Dendritic cell treated with granulocyte-macrophage colony-stimulating factor and Interleukin-4, amounts not matched to agents 40 ng/mL and 50 ng/mL, for 4 days (primary cell): ENCODE data around the gene NEURL1B.

Experiments used
- H3K27ac Mint-ChIP-seq: one replicate; pipeline ENCODE4 v1.8.0; 2022; ENCODE audit warnings: mild to moderate bottlenecking, mixed read lengths
- H3K27me3 Mint-ChIP-seq: one replicate; pipeline ENCODE4 v1.8.0; 2022; ENCODE audit warnings: mild to moderate bottlenecking, mixed read lengths
- H3K36me3 Mint-ChIP-seq: one replicate; pipeline ENCODE4 v1.8.0; 2022; ENCODE audit warnings: low read depth, mixed read lengths
- H3K4me1 Mint-ChIP-seq: one replicate; pipeline ENCODE4 v1.8.0; 2022; ENCODE audit warnings: low read depth, mixed read lengths
- H3K4me3 Mint-ChIP-seq: one replicate; pipeline ENCODE4 v1.8.0; 2022; ENCODE audit warnings: mild to moderate bottlenecking, moderate library complexity, mixed read lengths
- H3K9me3 Mint-ChIP-seq: one replicate; pipeline ENCODE4 v1.8.0; 2022; ENCODE audit warnings: mixed read lengths
- intact Hi-C: fragments of 100-400 bp; cut with micrococcal nuclease; formaldehyde crosslinking; loops from one replicate; pipeline ENCODE4 v1.15.0; 2022

NEURL1B gene

GRCh38 chr5:172634106-172634899 lies 6.8 kb upstream of the NEURL1B start:
- H3K36me3 Mint-ChIP-seq: no peaks in the 10 kb centered on the region
- H3K27ac Mint-ChIP-seq: no peak overlapping the region
- H3K4me1 Mint-ChIP-seq: no peaks in the 10 kb centered on the region
- peaks cover 2% of the 10 kb centered on the region for H3K27me3 Mint-ChIP-seq
- intact Hi-C loops: no loop called here
- H3K9me3 Mint-ChIP-seq: no peaks in the 10 kb centered on the region
- H3K4me3 Mint-ChIP-seq: no peak overlapping the region

DNA sequence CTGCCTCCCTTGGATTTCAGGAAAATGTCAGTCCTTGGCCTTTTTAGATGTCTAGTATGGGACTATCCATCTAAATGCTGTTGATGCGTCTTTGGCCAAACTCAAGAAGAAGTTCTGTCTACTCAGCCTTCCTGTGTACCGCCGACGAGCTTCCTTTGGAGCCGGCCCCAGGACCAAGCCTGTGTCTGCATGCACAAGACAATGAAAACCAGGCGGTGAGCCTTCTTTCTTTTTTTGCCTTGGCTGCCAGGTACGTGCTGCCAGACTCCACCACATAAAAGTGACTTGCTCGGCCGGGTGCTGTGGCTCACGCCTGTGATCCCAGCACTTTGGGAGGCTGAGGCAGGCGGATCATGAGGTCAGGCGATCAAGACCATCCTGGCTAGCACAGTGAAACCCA lies 6.0 kb upstream of the NEURL1B start:
- Mint-ChIP-seq H3K27ac (no peak overlapping the region), H3K4me3 (no peak overlapping the region), H3K9me3 (no peaks in the 10 kb centered on the region), H3K4me1 (peaks cover under 1% of the 10 kb centered on the region), H3K36me3 (no peaks in the 10 kb centered on the region), H3K27me3 (peaks cover 5% of the 10 kb centered on the region)
- intact Hi-C loops: no loop called here

- Mint-ChIP-seq H3K27ac (no peak overlapping the region), H3K36me3 (no peaks in the 10 kb centered on the region), H3K9me3 (no peaks in the 10 kb centered on the region), H3K4me3 (no peak overlapping the region), H3K27me3 (peaks cover 14% of the 10 kb centered on the region), H3K4me1 (peaks cover 9% of the 10 kb centered on the region)
- intact Hi-C loops: no loop called here
Measured at GRCh38 chr5:172636279-172637050, 4.6 kb upstream of the NEURL1B start.

- Mint-ChIP-seq H3K4me1 (peaks cover 15% of the 10 kb centered on the region), H3K9me3 (no peaks in the 10 kb centered on the region), H3K27ac (no peak overlapping the region), H3K36me3 (no peaks in the 10 kb centered on the region), H3K27me3 (peaks cover 21% of the 10 kb centered on the region), H3K4me3 (no peak overlapping the region)
- intact Hi-C loops: no loop called here
Measured at GRCh38 chr5:172637110-172637580, 3.9 kb upstream of the NEURL1B start.

DNA sequence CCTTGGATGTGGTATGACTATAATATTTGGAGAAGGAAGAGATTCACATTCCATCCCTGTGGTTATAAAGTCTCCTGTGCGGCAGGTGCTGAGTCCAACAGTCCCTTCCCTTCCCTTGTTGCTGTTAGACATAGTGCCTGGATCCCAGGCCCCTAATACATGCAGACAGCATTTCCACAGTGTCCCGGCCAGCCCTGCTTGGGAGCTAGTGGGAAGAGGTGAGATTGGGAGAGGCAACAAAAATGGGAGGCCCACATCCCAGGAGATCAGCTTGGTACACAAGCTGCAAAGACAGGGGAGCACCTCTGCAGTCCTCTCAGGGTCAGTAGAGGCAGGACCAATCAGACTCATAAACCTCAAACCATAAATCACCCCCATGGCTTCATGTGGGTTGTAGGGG lies 3.3 kb upstream of the NEURL1B start:
- Mint-ChIP-seq H3K36me3 (no peaks in the 10 kb centered on the region), H3K9me3 (no peaks in the 10 kb centered on the region), H3K4me1 (peaks cover 21% of the 10 kb centered on the region), H3K27ac (no peak overlapping the region), H3K4me3 (no peak overlapping the region), H3K27me3 (peaks cover 27% of the 10 kb centered on the region)
- intact Hi-C loops: no loop called here

GRCh38 chr5:172638209-172638768 lies 2.8 kb upstream of the NEURL1B start:
- no peaks in the 10 kb centered on the region for H3K36me3 Mint-ChIP-seq
- no peak overlapping the region for H3K4me3 Mint-ChIP-seq
- H3K4me1 Mint-ChIP-seq: peaks cover 27% of the 10 kb centered on the region
- no peak overlapping the region for H3K27ac Mint-ChIP-seq
- H3K9me3 Mint-ChIP-seq: no peaks in the 10 kb centered on the region
- peaks cover 33% of the 10 kb centered on the region for H3K27me3 Mint-ChIP-seq
- intact Hi-C loops: no loop called here

GRCh38 chr5:172640139-172640538 lies 924 bp upstream of the NEURL1B start:
- peaks cover 40% of the 10 kb centered on the region for H3K4me1 Mint-ChIP-seq
- no peak overlapping the region for H3K27ac Mint-ChIP-seq
- no peaks in the 10 kb centered on the region for H3K36me3 Mint-ChIP-seq
- H3K27me3 Mint-ChIP-seq: peaks cover 41% of the 10 kb centered on the region
- intact Hi-C loops: no loop called here
- H3K9me3 Mint-ChIP-seq: no peaks in the 10 kb centered on the region
- no peak overlapping the region for H3K4me3 Mint-ChIP-seq

DNA sequence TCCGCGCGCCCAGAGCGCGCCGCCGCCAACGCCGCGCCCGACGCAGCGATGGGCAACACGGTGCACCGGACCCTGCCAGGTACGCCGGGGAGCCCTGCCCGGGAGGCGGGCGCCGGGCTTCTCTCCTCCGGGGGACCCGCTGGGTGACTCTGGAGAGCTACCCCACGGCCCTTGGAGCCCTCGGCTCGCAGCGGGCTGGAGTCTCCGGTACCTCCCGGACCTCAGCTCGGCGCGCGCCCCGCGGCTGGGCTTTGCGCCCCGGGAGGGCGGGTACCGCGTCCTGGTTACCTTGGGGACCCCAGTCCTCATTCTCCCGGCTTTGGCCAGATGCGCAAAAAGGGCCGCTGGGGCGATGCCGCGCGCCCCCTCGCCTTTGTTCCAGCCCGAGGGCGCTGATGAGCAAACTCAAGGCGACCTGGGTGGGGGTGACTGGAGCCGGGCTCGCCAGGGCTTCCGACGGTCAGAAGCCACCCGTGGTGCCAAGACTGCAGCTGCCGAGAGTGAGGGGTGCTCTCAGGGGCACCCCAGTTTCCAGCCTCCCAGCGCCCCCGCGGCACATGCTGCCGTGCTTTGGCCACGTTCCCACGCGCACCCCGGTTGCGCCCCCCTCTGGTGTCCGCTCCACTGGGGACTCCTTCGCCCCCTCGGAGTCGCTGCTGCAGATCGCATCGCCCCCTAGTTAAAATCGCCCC lies 442 bp downstream of the NEURL1B start:
- H3K4me1 Mint-ChIP-seq: peaks cover 40% of the 10 kb centered on the region
- H3K9me3 Mint-ChIP-seq: no peaks in the 10 kb centered on the region
- peak overlapping the region; percentile 58 for H3K4me3 Mint-ChIP-seq
- H3K36me3 Mint-ChIP-seq: no peaks in the 10 kb centered on the region
- peaks cover 41% of the 10 kb centered on the region for H3K27me3 Mint-ChIP-seq
- no peak overlapping the region for H3K27ac Mint-ChIP-seq
- intact Hi-C loops: no loop called here

DNA sequence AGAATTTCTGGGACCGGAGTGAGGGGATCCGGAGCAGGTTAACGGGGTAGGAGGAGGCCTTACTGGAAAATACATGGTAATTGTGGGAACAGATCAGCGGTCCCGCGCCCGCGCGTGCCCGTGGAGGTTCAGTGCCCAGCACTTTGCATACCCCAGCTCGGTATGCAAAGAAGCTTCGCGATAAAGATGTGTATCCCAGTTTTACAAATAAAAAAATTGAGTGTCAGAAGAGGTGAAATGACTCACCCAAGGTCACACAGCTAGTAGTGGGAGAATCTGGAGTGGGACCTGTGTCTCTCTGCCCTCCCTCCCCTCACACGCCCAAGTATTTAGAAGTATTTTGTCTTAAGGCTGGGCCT lies 967 bp downstream of the NEURL1B start:
- H3K4me3 Mint-ChIP-seq: no peak overlapping the region
- no peak overlapping the region for H3K27ac Mint-ChIP-seq
- H3K27me3 Mint-ChIP-seq: peaks cover 41% of the 10 kb centered on the region
- H3K9me3 Mint-ChIP-seq: no peaks in the 10 kb centered on the region
- intact Hi-C loops: no loop called here
- H3K4me1 Mint-ChIP-seq: peaks cover 40% of the 10 kb centered on the region
- no peaks in the 10 kb centered on the region for H3K36me3 Mint-ChIP-seq

GRCh38 chr5:172642486-172642885 lies 1.4 kb downstream of the NEURL1B start:
- peaks cover 39% of the 10 kb centered on the region for H3K27me3 Mint-ChIP-seq
- intact Hi-C loops: no loop called here

DNA sequence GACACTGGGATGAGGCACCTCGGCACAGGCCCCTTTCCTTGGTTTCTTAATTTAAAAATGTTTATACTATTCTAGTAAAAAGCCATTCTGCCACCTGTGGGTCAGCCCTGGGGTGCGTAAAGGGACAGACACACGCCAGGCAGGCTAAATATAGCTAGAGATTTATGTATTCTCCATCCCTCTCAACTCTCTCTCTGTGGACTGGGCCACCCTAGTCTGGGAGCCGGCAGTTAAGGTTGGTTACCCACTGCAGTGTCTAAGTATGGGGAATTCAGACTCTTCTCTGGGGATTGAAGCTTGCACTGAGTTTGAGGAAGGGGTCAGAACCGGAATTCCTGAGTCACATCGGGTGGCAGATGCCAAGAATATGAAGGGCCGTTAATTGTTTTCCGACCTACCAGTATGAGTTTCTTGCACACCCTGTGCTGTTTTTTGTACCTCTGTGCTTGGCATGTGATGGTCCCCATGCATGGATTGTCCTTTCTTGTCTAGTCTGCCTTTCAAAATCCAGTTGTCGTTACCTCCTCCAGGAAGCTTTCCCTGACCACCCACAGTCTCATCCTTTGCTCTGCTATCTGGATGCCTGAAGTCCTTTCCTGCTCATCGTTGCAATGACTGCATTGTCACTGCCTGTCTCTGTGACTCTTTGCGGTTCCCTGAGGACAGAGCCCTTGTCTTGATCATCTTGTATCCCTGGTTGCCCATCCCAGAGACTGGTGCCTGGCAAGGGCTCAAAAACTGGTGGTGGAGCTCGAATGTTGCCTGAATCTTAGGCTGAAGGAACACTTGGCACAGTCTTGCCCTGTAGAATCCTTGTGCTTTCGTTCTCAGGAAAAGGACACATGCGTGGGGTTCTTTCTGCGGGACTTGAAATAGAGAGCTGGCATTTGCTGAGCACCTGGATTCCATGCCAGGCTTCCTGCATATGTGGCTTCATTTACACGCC lies 2.1 kb downstream of the NEURL1B start:
- peak overlapping the region; percentile 18 for H3K27ac Mint-ChIP-seq
- intact Hi-C loops: no loop called here
- no peaks in the 10 kb centered on the region for H3K9me3 Mint-ChIP-seq
- no peaks in the 10 kb centered on the region for H3K36me3 Mint-ChIP-seq
- peaks cover 43% of the 10 kb centered on the region for H3K4me1 Mint-ChIP-seq
- H3K4me3 Mint-ChIP-seq: no peak overlapping the region
- peaks cover 39% of the 10 kb centered on the region for H3K27me3 Mint-ChIP-seq

More at GRCh38 chr5:172642486-172642885, 1.4 kb downstream of the NEURL1B start:
- Mint-ChIP-seq H3K27ac (no peak overlapping the region), H3K4me3 (no peak overlapping the region), H3K9me3 (no peaks in the 10 kb centered on the region), H3K4me1 (peaks cover 40% of the 10 kb centered on the region), H3K36me3 (no peaks in the 10 kb centered on the region)

DNA sequence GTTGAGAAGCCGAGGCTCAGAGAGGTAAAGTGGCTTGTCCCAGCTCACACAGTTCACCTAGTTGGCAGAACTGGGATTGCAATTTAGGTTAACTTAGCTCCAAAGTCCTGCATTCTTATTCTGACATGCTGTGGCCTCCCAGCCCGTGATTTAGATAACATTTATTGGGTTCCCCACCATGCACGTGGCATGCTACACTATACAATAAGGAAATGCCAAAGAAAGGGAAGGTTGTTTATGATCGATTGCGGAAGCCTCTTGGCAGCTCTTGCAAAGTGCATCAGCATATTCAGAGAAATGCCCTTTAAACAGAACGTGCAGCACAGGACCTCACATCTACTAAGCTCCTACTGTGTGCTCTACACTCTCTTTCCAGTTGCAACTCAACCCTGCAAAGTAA lies 3.2 kb downstream of the NEURL1B start:
- H3K36me3 Mint-ChIP-seq: no peaks in the 10 kb centered on the region
- intact Hi-C loops: no loop called here
- H3K9me3 Mint-ChIP-seq: no peaks in the 10 kb centered on the region
- H3K4me3 Mint-ChIP-seq: no peak overlapping the region
- peaks cover 48% of the 10 kb centered on the region for H3K4me1 Mint-ChIP-seq
- peaks cover 39% of the 10 kb centered on the region for H3K27me3 Mint-ChIP-seq
- H3K27ac Mint-ChIP-seq: no peak overlapping the region

- H3K27ac Mint-ChIP-seq: no peak overlapping the region
- H3K4me1 Mint-ChIP-seq: peaks cover 48% of the 10 kb centered on the region
- no peak overlapping the region for H3K4me3 Mint-ChIP-seq
- no peaks in the 10 kb centered on the region for H3K36me3 Mint-ChIP-seq
- H3K27me3 Mint-ChIP-seq: peaks cover 37% of the 10 kb centered on the region
- H3K9me3 Mint-ChIP-seq: no peaks in the 10 kb centered on the region
- intact Hi-C loops: no loop called here
Measured at GRCh38 chr5:172644711-172645110, 3.6 kb downstream of the NEURL1B start.
